Stimulated activated CD4-positive, alpha-beta T cell treated with anti-CD3 and anti-CD28 coated beads, Interleukin-15, amount 100 ng/mL, for 48 hours (primary cell): ENCODE results near the gene EGFR.

Experiments used
- DNase-seq, 2 donors: peaks; one replicate each; pipeline ENCODE4 v3.0.0-alpha.2; 2020; ENCODE audit warnings: low read depth in 2 of 2

EGFR gene

GRCh38 chr7:55081472-55082227, 62.8 kb downstream of the EGFR start:
- no peak for DNase-seq

GRCh38 chr7:55082228-55082603, 63.4 kb downstream of the EGFR start:
- no peak for DNase-seq

- no peak for DNase-seq
These were observed 64.4 kb downstream of the EGFR start for GRCh38 chr7:55083206-55083605.

GRCh38 chr7:55084307-55084706, 65.5 kb downstream of the EGFR start:
- no peak for DNase-seq

GRCh38 chr7:55085511-55086412, 66.9 kb downstream of the EGFR start:
- DNase-seq = no peak

- DNase-seq = no peak
These were observed 67.8 kb downstream of the EGFR start for GRCh38 chr7:55086413-55087201.

- no peak for DNase-seq
These were observed 68.7 kb downstream of the EGFR start for GRCh38 chr7:55087521-55087961.

- no peak for DNase-seq
These were observed 69.3 kb downstream of the EGFR start for GRCh38 chr7:55088107-55088506.

GRCh38 chr7:55088620-55089019, 69.8 kb downstream of the EGFR start:
- DNase-seq = no peak

GRCh38 chr7:55092186-55092974, 73.6 kb downstream of the EGFR start:
- no peak for DNase-seq

GRCh38 chr7:55092975-55093373, 74.2 kb downstream of the EGFR start:
- DNase-seq = no peak

- no peak for DNase-seq
These were observed 74.9 kb downstream of the EGFR start for GRCh38 chr7:55093674-55094073.

- DNase-seq = no peak
These were observed 75.4 kb downstream of the EGFR start for GRCh38 chr7:55094092-55094690.

GRCh38 chr7:55095672-55096071, 76.9 kb downstream of the EGFR start:
- no peak for DNase-seq

GRCh38 chr7:55096323-55096722, 77.5 kb downstream of the EGFR start:
- no peak for DNase-seq

GRCh38 chr7:55097100-55097499, 78.3 kb downstream of the EGFR start:
- DNase-seq = no peak

- no peak for DNase-seq
These were observed 80.4 kb downstream of the EGFR start for GRCh38 chr7:55099066-55099820.

- DNase-seq = no peak
These were observed 81.2 kb downstream of the EGFR start for GRCh38 chr7:55099821-55100543.

GRCh38 chr7:55100544-55101327, 81.9 kb downstream of the EGFR start:
- no peak for DNase-seq
